Mammary epithelial cell (primary cell): ENCODE data around the gene SF3B3.

Experiments used
- EZH2 ChIP-seq: IDR thresholded peaks from 2 replicates; pipeline ENCODE4 v1.6.1; 2012; ENCODE audit warnings: low read length, inconsistent platforms, borderline replicate concordance
- TF ChIP-seq, protein P1 (sequence below), 2 donors: IDR thresholded peaks in 1 of 2; conservative IDR thresholded peaks in 1 of 2; 2 replicates each; pipeline ENCODE4 v1.5.1; 2011 to 2012; ENCODE audit warnings: inconsistent platforms in 2 of 2, low read length in 2 of 2, mild to moderate bottlenecking in 2 of 2, control low read depth in 1 of 2, low read depth in 1 of 2; ENCODE audit not compliant: insufficient read depth in 1 of 2; ENCODE audit errors: extremely low read depth in 1 of 2

DNA sequence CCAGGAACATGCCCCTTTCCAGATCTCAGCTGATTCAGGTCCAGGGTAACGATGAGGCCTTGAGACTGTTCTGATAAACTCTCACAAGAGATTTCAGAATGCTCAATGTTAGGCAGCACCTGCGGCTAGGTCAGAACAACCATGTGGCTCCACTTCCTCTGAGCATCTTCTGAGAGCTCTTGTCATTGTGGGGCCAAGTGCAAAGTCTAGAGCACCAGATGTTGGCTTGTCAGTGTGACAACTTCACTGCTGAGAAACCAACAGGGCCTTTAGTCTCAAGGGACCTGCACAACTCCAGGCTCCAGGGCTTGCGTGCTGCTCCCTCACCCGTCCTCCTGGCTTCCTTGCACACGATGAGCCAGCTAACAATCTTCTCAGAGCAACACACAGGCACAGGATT is 40.2 kb upstream of the SF3B3 start:
- TF ChIP-seq, protein P1, sequence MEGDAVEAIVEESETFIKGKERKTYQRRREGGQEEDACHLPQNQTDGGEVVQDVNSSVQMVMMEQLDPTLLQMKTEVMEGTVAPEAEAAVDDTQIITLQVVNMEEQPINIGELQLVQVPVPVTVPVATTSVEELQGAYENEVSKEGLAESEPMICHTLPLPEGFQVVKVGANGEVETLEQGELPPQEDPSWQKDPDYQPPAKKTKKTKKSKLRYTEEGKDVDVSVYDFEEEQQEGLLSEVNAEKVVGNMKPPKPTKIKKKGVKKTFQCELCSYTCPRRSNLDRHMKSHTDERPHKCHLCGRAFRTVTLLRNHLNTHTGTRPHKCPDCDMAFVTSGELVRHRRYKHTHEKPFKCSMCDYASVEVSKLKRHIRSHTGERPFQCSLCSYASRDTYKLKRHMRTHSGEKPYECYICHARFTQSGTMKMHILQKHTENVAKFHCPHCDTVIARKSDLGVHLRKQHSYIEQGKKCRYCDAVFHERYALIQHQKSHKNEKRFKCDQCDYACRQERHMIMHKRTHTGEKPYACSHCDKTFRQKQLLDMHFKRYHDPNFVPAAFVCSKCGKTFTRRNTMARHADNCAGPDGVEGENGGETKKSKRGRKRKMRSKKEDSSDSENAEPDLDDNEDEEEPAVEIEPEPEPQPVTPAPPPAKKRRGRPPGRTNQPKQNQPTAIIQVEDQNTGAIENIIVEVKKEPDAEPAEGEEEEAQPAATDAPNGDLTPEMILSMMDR (conservative IDR thresholded peaks at IDR 0.05 in 1 of 2, IDR thresholded peaks at IDR 0.05 in 1 of 2; ENCODE audit: extremely low read depth in 1 of 2, insufficient read depth in 1 of 2, low read depth in 1 of 2, low read length in 2 of 2), result no peak
- no peak for TF ChIP-seq EZH2
